Measurements from ENCODE around the gene CLDN7. TPM values are rescaled to one million over a fixed set of nuclear protein-coding genes. Genes with fewer than 3 reads are reported as not detected.

CLDN7 gene
- total RNA-seq, 1 experiment from 2014 or later: 147 TPM

- DNase-seq: no peak
- TF ChIP-seq EZH2phosphoT487 (IDR thresholded peaks at IDR 0.05; ENCODE audit: borderline replicate concordance, low read length) (no peak), EZH2 (IDR thresholded peaks at IDR 0.05; ENCODE audit: low read length, unreplicated experiment) (no peak)
- TF ChIP-seq, protein P1, sequence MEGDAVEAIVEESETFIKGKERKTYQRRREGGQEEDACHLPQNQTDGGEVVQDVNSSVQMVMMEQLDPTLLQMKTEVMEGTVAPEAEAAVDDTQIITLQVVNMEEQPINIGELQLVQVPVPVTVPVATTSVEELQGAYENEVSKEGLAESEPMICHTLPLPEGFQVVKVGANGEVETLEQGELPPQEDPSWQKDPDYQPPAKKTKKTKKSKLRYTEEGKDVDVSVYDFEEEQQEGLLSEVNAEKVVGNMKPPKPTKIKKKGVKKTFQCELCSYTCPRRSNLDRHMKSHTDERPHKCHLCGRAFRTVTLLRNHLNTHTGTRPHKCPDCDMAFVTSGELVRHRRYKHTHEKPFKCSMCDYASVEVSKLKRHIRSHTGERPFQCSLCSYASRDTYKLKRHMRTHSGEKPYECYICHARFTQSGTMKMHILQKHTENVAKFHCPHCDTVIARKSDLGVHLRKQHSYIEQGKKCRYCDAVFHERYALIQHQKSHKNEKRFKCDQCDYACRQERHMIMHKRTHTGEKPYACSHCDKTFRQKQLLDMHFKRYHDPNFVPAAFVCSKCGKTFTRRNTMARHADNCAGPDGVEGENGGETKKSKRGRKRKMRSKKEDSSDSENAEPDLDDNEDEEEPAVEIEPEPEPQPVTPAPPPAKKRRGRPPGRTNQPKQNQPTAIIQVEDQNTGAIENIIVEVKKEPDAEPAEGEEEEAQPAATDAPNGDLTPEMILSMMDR (conservative IDR thresholded peaks at IDR 0.05; ENCODE audit: low read depth, low read length): no peak
- Histone ChIP-seq H3F3A (ENCODE audit: low read length, unreplicated experiment) (peaks cover 6% of the 10 kb centered on the region), H2AFZ (ENCODE audit: low read length) (no peak overlapping the region), H3K9ac (ENCODE audit: low read length) (0 out of 2 replicates have a peak overlapping the region, but pooled peaks have one; percentile 23), H3K79me2 (ENCODE audit: low read length) (peaks cover 54% of the 10 kb centered on the region), H3K9me3 (ENCODE audit: low read length) (no peaks in the 10 kb centered on the region), H3K4me3 (ENCODE audit: low read length) (peak overlapping the region; percentile 86), H3K4me2 (ENCODE audit: low read length) (peak overlapping the region; percentile 99), H3K4me1 (ENCODE audit: insufficient read depth, low read length) (peaks cover 31% of the 10 kb centered on the region), H3K27ac (ENCODE audit: low read length) (no peak overlapping the region), H3K9me2 (replicated peaks; ENCODE audit: low read length) (no peaks in the 10 kb centered on the region), H3K36me3 (ENCODE audit: low read depth, low read length) (peaks cover 13% of the 10 kb centered on the region; the same call in 1 of the 2 replicates), H4K20me1 (ENCODE audit: low read length) (no peaks in the 10 kb centered on the region), H3K27me3 (ENCODE audit: low read length) (no peaks in the 10 kb centered on the region)
- ChIA-PET CTCF (no interaction called here), POLR2A (ENCODE audit: unreplicated experiment) (no interaction called here)
- intact Hi-C loops (cut with micrococcal nuclease): loop anchor here (5.0 kb wide), 1 partner anchor 67 kb away; the partner anchor contains the start of gene EIF5A
- BruUV-seq (replicated peaks): no TSS peak
- ATAC-seq: no peak
These were observed 21.9 kb downstream of the CLDN7 start for GRCh38 chr17:7240375-7240774.

GRCh38 chr17:7239091-7240027, 22.9 kb downstream of the CLDN7 start, which contains the start of gene PHF23:
TSS of gene PHF23 (minus strand) at chr17:7239457. CDS start at chr17:7239279, 178 bp downstream.
- Histone ChIP-seq H3F3A (ENCODE audit: low read length, unreplicated experiment) (peaks cover 8% of the 10 kb centered on the region), H3K4me3 (ENCODE audit: low read length) (peak within 1 kb of the TSS; percentile 96), H3K27ac (ENCODE audit: low read length) (peak within 1 kb of the TSS; percentile 32; the same call in 1 of the 2 replicates), H3K9me2 (replicated peaks; ENCODE audit: low read length) (no peaks in the 10 kb centered on the region), H3K79me2 (ENCODE audit: low read length) (peaks cover 54% of the 10 kb centered on the region), H3K4me1 (ENCODE audit: insufficient read depth, low read length) (peaks cover 40% of the 10 kb centered on the region), H3K27me3 (ENCODE audit: low read length) (no peaks in the 10 kb centered on the region), H4K20me1 (ENCODE audit: low read length) (no peaks in the 10 kb centered on the region), H3K36me3 (ENCODE audit: low read depth, low read length) (peaks cover 13% of the 10 kb centered on the region; the same call in 1 of the 2 replicates), H3K4me2 (ENCODE audit: low read length) (peak within 1 kb of the TSS; percentile 99), H2AFZ (ENCODE audit: low read length) (peak within 1 kb of the TSS; percentile 50; the same call in 1 of the 2 replicates), H3K9ac (ENCODE audit: low read length) (peak within 1 kb of the TSS; percentile 91), H3K9me3 (ENCODE audit: low read length) (no peaks in the 10 kb centered on the region)
- DNase-seq (peak; percentile 98), ATAC-seq (peak; percentile 52)
- BruUV-seq (replicated peaks): no TSS peak
- intact Hi-C loops (cut with micrococcal nuclease): loop anchor here (5.0 kb wide), 1 partner anchor 68 kb away; the partner anchor contains the start of gene EIF5A
- POLR2A ChIA-PET (ENCODE audit: unreplicated experiment): no interaction called here
- CTCF ChIA-PET: interaction anchor here (0.6 kb wide), 1 partner anchor 193 kb away, joined by 4 read pairs; no protein-coding TSS in a partner anchor
- TF ChIP-seq, protein P1 (conservative IDR thresholded peaks at IDR 0.05; ENCODE audit: low read depth, low read length): no peak
- no peak for TF ChIP-seq EZH2phosphoT487 (IDR thresholded peaks at IDR 0.05; ENCODE audit: borderline replicate concordance, low read length)
- TF ChIP-seq EZH2 (IDR thresholded peaks at IDR 0.05; ENCODE audit: low read length, unreplicated experiment): no peak
